ENCODE data around the gene VSX1.

Gene VSX1

GRCh38 chr20:25081730-25082497, at the start of gene VSX1:
TSS of gene VSX1 (minus strand) at chr20:25082141. CDS start at chr20:25082096, 45 bp downstream.
- no peak for DNase-seq

GRCh38 chr20:25129908-25130307, 48.0 kb upstream of the VSX1 start:
- DNase-seq = no peak

- no peak for DNase-seq
Observed at GRCh38 chr20:25129428-25129827, 47.5 kb upstream of the VSX1 start.

DNA sequence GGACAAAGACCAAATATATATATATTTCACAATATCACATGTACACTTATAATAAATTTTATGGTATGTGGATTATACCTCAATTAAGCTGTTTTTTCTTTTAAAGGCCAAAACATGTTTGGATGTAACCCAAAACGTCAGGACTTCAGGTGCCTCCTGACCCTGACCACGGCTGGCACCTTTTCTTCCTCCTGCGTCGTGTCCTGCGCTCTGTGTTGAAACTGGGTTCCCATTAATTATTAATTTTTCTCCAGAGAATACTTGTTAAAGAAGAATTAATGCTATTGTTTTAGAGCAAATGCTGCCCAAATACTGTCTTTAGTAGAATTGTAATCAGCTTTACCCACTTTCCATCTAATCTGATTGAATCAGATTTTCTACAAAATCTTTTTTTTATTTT, 46.7 kb upstream of the VSX1 start:
- DNase-seq = no peak

- no peak for DNase-seq
Observed at GRCh38 chr20:25127761-25128537, 46.0 kb upstream of the VSX1 start.

- no peak for DNase-seq
Observed at GRCh38 chr20:25126204-25127029, 44.5 kb upstream of the VSX1 start.

- DNase-seq = no peak
Observed at GRCh38 chr20:25125636-25126035, 43.7 kb upstream of the VSX1 start.

DNA sequence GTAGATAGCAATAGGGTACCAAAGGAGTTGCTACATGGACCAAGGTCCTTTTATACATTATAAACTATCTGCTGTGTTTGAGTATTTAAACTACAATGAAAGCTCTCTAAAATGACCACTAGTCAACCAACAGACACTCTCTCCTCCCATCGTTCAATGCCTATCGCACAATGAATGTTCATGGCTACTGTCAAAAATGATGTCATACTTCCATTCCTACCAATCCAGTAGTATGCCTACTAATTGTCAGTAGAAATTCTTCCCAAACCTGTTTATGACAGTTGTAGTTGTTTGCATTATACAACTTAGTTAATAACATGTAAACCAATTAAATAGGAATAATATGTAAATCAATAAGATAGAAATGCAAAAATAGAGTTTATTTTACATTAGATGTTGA, 39.0 kb upstream of the VSX1 start:
- no peak for DNase-seq

DNA sequence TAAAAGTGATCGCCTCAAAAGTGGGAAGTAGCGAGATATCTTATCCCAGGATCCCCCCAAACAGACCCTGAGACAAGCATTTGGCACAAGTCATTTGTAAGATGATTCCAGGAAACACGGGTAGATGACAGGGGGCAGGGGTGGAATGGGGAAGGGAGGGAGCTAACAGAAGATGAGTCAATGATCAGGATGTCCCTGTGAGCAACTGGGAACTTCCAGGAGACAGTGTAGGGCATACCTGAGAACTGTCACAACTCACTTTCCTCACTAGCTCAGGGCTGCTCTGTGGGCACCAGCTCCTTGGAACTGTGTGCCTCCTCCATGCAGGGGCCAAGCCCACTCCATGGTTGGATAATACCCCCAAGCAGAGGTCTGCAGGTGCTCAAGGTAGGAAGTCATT, 38.5 kb upstream of the VSX1 start:
- no peak for DNase-seq

DNA sequence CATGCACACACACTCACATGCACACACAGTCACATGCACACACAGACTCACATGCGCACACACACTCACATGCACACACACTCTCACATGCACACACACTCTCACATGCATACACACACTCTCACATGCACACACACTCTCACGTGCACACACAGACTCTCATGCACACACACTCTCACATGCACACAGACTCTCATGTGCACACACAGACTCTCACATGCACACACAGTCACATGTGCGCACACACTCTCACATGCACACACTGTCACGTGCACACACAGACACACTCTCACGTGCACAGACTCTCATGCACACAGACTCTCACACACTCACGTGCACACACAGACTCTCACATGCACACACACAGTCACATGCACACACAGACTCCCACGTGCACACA, 36.6 kb upstream of the VSX1 start:
- DNase-seq = no peak

GRCh38 chr20:25117990-25118389, 36.0 kb upstream of the VSX1 start:
- no peak for DNase-seq

DNA sequence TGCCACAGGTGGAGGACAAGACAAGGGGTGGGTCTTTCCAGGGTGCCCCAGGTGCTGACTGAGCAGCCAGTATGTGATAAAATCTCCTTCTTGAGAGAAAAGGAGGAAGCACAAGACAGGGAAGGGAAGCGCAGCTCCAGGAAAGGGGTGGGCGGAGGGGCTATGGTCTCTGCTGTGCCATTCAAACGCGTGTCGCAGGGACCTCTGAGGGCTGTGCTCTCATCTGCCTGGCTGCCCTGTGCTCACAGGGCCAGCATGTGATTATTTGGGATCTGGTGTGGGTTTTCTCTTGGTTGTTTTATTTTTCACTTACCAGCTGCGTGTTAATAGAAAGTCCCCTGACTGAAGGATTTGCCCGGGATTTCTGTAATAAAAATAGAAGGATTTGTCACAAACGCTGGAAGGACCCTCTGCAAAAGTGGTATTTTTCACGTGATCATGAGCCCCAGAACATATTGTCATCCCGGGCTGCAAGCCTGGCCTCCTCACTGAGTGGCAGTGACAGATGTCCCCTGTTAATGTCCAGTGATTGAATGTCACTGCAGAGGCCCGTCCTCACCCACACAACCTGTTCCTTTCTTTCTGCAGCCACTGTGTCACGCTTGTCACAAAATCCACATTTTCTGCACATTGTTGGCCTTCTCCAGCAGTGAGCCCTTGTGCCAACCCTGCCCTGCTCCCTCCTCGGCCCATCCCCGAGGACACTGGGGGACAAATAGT, 35.0 kb upstream of the VSX1 start:
- no peak for DNase-seq

DNA sequence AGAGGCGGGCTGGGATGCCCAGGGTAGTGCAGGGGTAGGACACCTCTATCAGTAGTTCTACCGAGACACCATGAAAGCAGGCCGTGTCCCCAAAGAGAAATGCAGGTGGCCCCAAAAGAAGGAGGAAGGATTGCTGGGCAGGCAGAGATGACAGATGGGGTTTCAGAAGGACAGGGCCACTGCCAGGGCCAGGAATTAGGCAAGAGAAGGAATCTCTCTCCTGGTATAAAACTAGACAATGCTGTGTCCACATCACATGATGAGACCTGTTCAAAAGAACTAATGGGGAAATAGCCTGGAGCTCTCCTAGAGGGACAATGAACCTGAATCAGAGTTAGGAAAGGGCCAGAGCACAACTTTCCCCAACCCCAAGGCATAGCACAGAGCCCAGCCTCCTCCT, 21.6 kb upstream of the VSX1 start:
- no peak for DNase-seq

GRCh38 chr20:25100914-25101313, 19.0 kb upstream of the VSX1 start:
- DNase-seq = no peak

DNA sequence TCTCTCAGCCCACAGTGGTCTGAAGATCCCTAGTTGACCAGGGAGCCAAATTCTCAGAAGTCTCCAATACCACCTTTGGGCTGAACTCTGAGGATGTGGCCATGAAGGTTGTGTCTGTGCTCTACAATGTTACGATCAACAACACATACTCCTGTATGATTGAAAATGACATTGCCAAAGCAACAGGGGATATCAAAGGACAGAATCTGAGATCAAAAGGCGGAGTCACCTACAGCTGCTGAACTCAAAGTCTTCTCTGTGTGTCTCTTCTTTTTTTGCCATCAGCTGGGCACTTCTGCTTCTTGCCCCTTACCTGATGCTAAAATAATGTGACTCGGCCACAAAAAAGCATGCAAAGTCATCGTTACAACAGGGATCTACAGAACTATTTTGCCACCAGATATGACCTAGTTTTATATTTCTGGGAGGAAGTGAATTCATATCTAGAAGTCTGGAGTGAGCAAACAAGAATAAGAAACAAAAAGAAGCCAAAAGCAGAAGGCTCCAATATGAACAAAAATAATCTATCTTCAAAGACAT, 17.7 kb upstream of the VSX1 start:
- DNase-seq = no peak

DNA sequence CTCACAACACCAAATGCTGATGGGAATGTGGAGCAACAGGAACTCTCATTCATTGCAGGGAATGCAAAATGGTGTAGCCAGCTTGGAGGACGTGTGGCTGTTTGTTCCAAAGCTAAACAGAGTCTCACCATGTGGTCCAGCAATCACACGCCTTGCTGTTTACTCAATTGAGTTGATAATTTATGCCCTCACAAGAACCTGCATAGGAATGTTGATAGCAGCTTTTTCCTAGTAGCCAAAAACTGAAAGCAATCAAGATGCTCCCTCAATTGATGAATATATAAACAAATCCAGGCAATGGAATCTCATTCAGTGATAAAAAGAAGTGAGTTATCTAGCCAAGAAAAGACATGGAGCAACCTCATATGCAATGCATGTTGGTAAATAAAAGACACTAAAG, 15.6 kb upstream of the VSX1 start:
- no peak for DNase-seq

DNA sequence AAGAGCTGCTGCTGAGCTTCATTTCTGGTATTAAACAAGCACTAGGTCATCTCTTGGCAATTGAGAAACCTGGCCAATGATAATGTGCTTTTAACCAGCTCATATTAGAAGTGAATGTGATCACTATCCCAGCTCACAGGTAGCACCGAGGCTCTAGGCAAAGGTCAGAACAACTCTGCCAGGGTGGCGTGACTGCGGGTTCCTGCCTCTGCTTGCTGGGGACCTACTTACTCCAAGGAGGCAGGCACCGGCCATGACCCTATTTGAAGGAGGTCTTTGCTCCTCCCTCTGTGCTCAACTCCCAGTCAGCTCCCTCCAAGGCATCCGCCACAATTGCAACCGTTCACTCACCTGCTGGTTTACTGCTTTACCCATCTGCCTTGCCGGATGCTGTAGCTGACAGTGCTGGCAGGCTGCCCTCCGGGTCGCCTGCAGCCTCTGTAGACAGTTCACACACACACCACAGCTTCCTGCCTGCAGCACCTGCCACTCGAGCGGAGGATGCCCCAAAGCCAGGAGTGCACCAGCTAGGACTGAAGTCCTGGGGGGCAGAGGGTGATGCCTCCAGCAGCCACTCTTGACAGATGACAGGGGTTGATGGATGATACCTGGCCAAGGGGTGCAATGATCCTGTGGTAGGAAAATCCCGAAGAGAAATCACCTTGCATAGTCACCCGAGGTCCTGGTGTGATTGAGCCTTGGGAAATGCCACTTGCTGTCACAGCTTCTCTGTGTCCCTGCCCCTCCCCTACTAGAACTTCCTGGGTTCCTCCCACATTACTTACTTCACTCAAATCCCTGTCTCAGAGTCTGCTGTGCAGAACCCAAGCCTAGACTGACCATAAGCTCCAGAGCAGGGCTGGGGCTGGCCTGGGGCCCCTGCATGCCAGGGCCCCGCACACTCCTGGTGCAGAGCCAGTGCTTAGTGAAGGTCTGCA, 8.8 kb upstream of the VSX1 start:
- DNase-seq = no peak

- no peak for DNase-seq
Observed at GRCh38 chr20:25089662-25090061, 7.7 kb upstream of the VSX1 start.

- DNase-seq = no peak
Observed at GRCh38 chr20:25089096-25089495, 7.2 kb upstream of the VSX1 start.

- DNase-seq = no peak
Observed at GRCh38 chr20:25088267-25088666, 6.3 kb upstream of the VSX1 start.

Data from amygdala (tissue), 56 donors.